Vagina (tissue), 2 donors: ENCODE results near the gene GSTK1. TPM values are rescaled to one million over a fixed set of nuclear protein-coding genes. Genes with fewer than 3 reads are reported as not detected.

Experiments
- DNase-seq, 2 donors: peaks; one replicate each; pipeline ENCODE4 v3.0.0-alpha.2; 2017; ENCODE audit errors: extremely low spot score in 2 of 2
- H3K27ac ChIP-seq: fragments of 200-600 bp; sonication (generic); one replicate; pipeline ENCODE4 v1.5.1; 2019
- H3K27me3 ChIP-seq: fragments of 200-600 bp; sonication (generic); one replicate; pipeline ENCODE4 v1.5.1; 2019
- H3K36me3 ChIP-seq, 2 donors: fragments of 200-600 bp; sonication (generic); one replicate each; pipeline ENCODE4 v1.5.1; 2017 to 2019
- H3K4me1 ChIP-seq: fragments of 200-600 bp; sonication (generic); one replicate; pipeline ENCODE4 v1.5.1; 2019
- H3K4me3 ChIP-seq, 2 donors: fragments of 200-600 bp; sonication (generic); 1 replicate in 1 of 2; 2 replicates in 1 of 2; pipeline ENCODE4 v1.5.1; 2016 to 2019
- H3K9me3 ChIP-seq: fragments of 200-600 bp; sonication (generic); one replicate; pipeline ENCODE4 v1.5.1; 2019
- POLR2A ChIP-seq, 2 donors: fragments of 450-650 bp; IDR thresholded peaks; one replicate each; pipeline ENCODE4 v1.6.1; 2017; ENCODE audit warnings: antibody characterized with exemption in 2 of 2, mild to moderate bottlenecking in 2 of 2, moderate library complexity in 2 of 2
- POLR2AphosphoS5 ChIP-seq, 2 donors: sonication (generic); formaldehyde crosslinking; IDR thresholded peaks; one replicate each; pipeline ENCODE4 v1.9.0; 2017; ENCODE audit warnings: antibody characterized with exemption in 2 of 2, mild to moderate bottlenecking in 2 of 2, low read depth in 1 of 2; ENCODE audit not compliant: insufficient read depth in 1 of 2
- intact Hi-C: fragments of 100-400 bp; cut with DNase I; formaldehyde crosslinking; loops from one replicate; pipeline ENCODE4 v1.15.1; 2023
- total RNA-seq: library from RNA; depleted of rRNA; stranded (reverse); fragments of >200 nt; gene quantifications from one replicate; pipeline ENCODE4 v1.2.3, GENCODE V29; 2016
- TF ChIP-seq, protein P1 (sequence below), 3 experiments: fragments of 450-650 bp in 2 of 3; fragments of 200-600 bp in 1 of 3; sonication (generic) in 1 of 3; IDR thresholded peaks; one replicate each; pipeline ENCODE4 v1.5.1; 2017 to 2019; ENCODE audit warnings: antibody characterized with exemption in 3 of 3, mild to moderate bottlenecking in 2 of 3, moderate library complexity in 2 of 3

The GSTK1 gene
- total RNA-seq, 1 donor from 2014 or later: 127 TPM

DNA sequence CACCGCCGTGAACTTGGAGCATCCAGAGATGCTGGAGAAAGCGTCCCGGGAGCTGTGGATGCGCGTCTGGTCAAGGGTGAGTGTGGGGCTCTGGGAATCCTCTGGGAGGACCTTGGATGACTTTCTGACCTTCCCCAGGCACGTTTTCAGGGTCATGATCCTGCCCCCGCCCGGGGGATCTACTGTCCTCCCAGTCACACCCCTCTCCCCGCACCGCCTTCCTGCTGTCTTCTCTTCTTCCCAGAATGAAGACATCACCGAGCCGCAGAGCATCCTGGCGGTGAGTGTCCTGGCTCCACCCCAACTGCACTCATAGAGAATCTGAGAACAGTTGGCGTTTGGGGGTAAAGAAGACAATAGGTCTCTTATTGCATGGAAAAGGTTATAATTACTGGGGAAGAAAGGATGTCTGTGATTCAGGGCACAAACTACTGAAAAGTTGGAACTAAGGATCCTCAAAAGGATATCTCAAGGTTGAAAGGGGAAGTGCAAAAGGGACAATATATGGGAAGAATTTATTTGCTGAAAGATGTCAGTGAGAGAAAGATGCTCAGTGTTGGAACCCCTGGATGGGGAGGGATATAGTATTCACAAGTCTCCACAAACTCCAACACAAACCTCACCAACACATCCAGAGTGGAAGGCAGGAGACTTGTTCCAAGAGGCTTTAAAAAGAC lies 1.9 kb downstream of the GSTK1 start:
- TF ChIP-seq POLR2AphosphoS5 (IDR thresholded peaks at IDR 0.05; ENCODE audit: insufficient read depth in 1 of 2, low read depth in 1 of 2): no peak
- TF ChIP-seq, protein P1, sequence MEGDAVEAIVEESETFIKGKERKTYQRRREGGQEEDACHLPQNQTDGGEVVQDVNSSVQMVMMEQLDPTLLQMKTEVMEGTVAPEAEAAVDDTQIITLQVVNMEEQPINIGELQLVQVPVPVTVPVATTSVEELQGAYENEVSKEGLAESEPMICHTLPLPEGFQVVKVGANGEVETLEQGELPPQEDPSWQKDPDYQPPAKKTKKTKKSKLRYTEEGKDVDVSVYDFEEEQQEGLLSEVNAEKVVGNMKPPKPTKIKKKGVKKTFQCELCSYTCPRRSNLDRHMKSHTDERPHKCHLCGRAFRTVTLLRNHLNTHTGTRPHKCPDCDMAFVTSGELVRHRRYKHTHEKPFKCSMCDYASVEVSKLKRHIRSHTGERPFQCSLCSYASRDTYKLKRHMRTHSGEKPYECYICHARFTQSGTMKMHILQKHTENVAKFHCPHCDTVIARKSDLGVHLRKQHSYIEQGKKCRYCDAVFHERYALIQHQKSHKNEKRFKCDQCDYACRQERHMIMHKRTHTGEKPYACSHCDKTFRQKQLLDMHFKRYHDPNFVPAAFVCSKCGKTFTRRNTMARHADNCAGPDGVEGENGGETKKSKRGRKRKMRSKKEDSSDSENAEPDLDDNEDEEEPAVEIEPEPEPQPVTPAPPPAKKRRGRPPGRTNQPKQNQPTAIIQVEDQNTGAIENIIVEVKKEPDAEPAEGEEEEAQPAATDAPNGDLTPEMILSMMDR (IDR thresholded peaks at IDR 0.05): no peak
- TF ChIP-seq POLR2A (IDR thresholded peaks at IDR 0.05): no peak
- intact Hi-C loops: no loop called here
- Histone ChIP-seq H3K36me3 (peaks cover 0 to 32% of the 10 kb centered on the region in 2 donors), H3K9me3 (no peaks in the 10 kb centered on the region), H3K4me3 (peak overlapping the region in 1 of 2 donors; percentile 78), H3K4me1 (peaks cover 22% of the 10 kb centered on the region), H3K27ac (no peak overlapping the region), H3K27me3 (no peaks in the 10 kb centered on the region)
- DNase-seq: no peak

DNA sequence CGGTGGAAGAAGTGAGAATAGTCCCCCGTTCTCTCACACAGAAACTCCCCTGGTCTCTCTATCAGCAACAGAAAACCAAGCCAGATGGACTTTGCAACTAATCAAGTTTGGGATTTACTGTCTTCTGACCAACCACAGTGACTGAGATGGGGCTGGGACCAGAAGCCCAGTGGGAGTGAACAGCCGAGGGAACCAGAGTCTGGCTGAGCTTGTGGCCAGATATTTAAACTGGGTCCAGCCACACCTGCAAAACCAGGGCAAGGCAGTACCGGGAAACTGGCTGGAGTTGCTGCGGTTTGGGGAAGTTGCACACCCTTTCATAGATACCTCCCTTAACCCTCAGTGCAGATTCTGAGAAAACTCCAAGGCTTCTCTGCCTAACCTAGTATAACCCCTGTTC lies 6.0 kb downstream of the GSTK1 start:
- no peak for DNase-seq
- peaks cover 12% of the 10 kb centered on the region for H3K4me1 ChIP-seq
- no peak overlapping the region for H3K4me3 ChIP-seq
- intact Hi-C loops: no loop called here
- peaks cover 0 to 32% of the 10 kb centered on the region in 2 donors for H3K36me3 ChIP-seq
- no peak overlapping the region for H3K27ac ChIP-seq
- no peaks in the 10 kb centered on the region for H3K27me3 ChIP-seq
- no peaks in the 10 kb centered on the region for H3K9me3 ChIP-seq
- TF ChIP-seq, protein P1 (IDR thresholded peaks at IDR 0.05): no peak
- no peak for TF ChIP-seq POLR2A (IDR thresholded peaks at IDR 0.05)
- TF ChIP-seq POLR2AphosphoS5 (IDR thresholded peaks at IDR 0.05; ENCODE audit: insufficient read depth in 1 of 2, low read depth in 1 of 2): no peak

DNA sequence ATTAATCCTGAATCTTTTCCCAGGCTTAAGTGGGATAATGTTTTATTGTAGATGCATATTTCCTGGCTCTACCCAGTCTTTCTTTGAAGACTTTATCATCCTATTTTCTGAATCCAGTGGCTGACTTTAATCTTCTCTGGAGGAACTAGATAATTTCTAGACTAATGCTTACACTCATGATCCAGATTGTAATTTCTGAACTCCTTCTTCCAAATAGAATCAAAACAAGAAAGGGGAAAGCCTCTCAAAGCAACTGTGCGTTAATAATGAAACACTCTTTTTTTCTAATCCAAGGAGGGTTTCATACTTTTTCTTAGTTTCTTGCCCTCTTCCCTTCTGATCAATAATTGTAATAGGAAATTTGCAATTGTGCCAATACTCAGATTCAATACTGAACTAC lies 8.0 kb downstream of the GSTK1 start:
- no peak for TF ChIP-seq POLR2A (IDR thresholded peaks at IDR 0.05)
- TF ChIP-seq, protein P1 (IDR thresholded peaks at IDR 0.05): no peak
- no peak for TF ChIP-seq POLR2AphosphoS5 (IDR thresholded peaks at IDR 0.05; ENCODE audit: insufficient read depth in 1 of 2, low read depth in 1 of 2)
- no peaks in the 10 kb centered on the region for H3K9me3 ChIP-seq
- no peak overlapping the region for H3K4me3 ChIP-seq
- intact Hi-C loops: no loop called here
- no peaks in the 10 kb centered on the region for H3K4me1 ChIP-seq
- H3K27me3 ChIP-seq: no peaks in the 10 kb centered on the region
- peaks cover 0 to 30% of the 10 kb centered on the region in 2 donors for H3K36me3 ChIP-seq
- DNase-seq: no peak
- no peak overlapping the region for H3K27ac ChIP-seq

DNA sequence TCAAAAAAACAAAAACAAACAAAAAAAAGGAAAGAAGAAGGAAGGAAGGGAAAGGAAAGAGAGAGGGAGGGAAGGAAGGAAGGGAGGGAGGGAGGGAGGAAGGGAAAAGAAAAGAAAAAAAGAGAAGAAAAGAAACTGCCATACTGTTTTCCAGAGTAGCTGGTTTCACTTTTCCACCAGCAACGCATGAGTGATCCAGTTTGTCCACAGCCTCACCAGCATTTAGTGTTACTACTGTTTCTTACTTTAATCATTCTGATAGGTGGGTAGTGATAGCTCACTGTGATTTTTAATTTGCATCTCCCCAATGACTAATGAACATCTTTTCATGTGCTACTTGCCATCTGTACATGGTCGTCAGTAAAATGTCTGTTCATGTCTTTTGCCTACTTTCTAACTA lies 9.6 kb downstream of the GSTK1 start:
- peaks cover 0 to 18% of the 10 kb centered on the region in 2 donors for H3K36me3 ChIP-seq
- no peak overlapping the region for H3K4me3 ChIP-seq
- no peaks in the 10 kb centered on the region for H3K9me3 ChIP-seq
- H3K27ac ChIP-seq: no peak overlapping the region
- intact Hi-C loops: no loop called here
- H3K4me1 ChIP-seq: no peaks in the 10 kb centered on the region
- H3K27me3 ChIP-seq: no peaks in the 10 kb centered on the region
- no peak for TF ChIP-seq POLR2AphosphoS5 (IDR thresholded peaks at IDR 0.05; ENCODE audit: insufficient read depth in 1 of 2, low read depth in 1 of 2)
- TF ChIP-seq, protein P1 (IDR thresholded peaks at IDR 0.05): no peak
- no peak for TF ChIP-seq POLR2A (IDR thresholded peaks at IDR 0.05)
- no peak for DNase-seq
